ENCODE data around the gene SUSD6.
A peak's percentile ranks its signal among the peaks of the same experiment; 100 is the strongest.
"Not testable (repeated sequence)": the region's sequence is repeated elsewhere in the genome, so short reads cannot be mapped to it uniquely, and the experiment has no call there.

The SUSD6 gene

DNA sequence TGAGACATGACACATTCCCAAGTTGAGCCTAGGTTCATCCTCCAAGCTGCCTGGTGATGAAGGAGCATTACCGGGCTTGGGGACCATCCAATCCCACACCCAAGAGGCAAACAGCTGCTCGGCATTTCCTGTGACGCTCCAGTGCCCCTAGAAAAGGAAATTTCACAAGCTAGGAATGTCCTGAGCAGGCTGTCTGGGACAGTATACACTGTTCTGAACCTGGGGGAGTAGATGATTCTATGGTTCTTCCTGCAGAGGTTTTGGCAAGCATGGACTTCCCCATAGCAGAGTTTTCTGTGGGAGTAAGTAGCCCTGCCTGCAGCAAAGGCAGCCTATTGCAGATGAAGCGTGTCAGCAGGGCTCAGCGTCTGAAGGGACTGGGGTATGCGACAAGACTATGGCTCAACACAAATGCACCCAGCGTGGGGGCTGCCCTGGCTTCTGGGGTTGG, 108.1 kb downstream of the SUSD6 start:
- FAIRE-seq: no peak
- DNase-seq (ENCODE audit: insufficient read length, low spot score): no peak
- TF ChIP-seq POU2F2 (IDR thresholded peaks at IDR 0.05; ENCODE audit: low read depth, low read length): no peak
- TF ChIP-seq POLR2A (IDR thresholded peaks at IDR 0.05; ENCODE audit: low read depth, low read length): no peak
- TF ChIP-seq SPI1 (IDR thresholded peaks at IDR 0.05; ENCODE audit: low read depth, low read length): no peak; the same call in 1 of the 2 replicates
- no peak for TF ChIP-seq PAX5 (IDR thresholded peaks at IDR 0.05; ENCODE audit: insufficient read depth, low read length, severe bottlenecking)
- no peak for TF ChIP-seq TAF1 (IDR thresholded peaks at IDR 0.05; ENCODE audit: low read depth, low read length)
- TF ChIP-seq POLR2AphosphoS5 (IDR thresholded peaks at IDR 0.05; ENCODE audit: low read depth, low read length): no peak

- no peak for FAIRE-seq
- TF ChIP-seq POLR2AphosphoS5 (IDR thresholded peaks at IDR 0.05; ENCODE audit: low read depth, low read length) (no peak), TAF1 (IDR thresholded peaks at IDR 0.05; ENCODE audit: low read depth, low read length) (no peak), SPI1 (IDR thresholded peaks at IDR 0.05; ENCODE audit: low read depth, low read length) (no peak), PAX5 (IDR thresholded peaks at IDR 0.05; ENCODE audit: insufficient read depth, low read length, severe bottlenecking) (no peak), POLR2A (IDR thresholded peaks at IDR 0.05; ENCODE audit: low read depth, low read length) (no peak), POU2F2 (IDR thresholded peaks at IDR 0.05; ENCODE audit: low read depth, low read length) (no peak)
Observed at GRCh38 chr14:69720912-69721311, 109.5 kb downstream of the SUSD6 start.

DNA sequence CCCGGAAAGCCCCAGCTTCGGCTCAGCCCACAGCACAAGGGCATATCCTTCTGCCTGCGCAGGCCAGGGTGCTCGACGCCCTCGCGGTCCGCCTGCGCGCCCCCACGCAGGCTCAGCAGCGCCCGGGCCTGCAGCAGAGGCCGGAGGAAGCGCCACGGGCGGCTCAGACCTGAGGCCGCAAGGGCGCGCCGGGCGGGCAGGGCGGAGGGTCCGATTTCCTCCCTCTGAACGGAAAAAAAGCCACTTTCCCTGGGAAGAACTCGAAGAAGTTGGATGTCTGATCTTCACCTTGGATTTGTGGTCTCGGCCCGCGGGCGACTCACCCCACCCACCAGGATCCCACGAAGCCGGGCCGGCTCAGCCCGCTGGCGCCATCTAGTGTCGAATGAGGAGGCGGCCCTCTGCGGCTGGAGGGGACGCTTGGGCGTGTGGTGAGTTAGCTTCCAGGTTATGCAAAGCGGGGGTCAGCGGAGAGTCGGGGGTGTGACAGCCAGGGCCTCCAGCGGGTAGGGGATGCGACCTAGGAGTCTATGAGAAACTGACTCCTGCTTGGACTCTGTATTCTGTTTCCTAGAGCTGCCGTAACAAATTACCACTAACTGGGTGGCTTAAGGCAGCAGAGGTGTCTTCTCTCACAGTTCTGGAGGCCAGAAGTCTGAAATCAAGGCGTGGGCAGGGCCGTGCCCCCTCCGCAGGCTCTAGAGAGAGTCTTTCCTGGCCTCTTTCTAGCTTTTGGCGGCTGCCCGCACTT, 115.5 kb downstream of the SUSD6 start:
- DNase-seq (ENCODE audit: insufficient read length, low spot score): peak; percentile 82
- FAIRE-seq: peak; percentile 87

More at GRCh38 chr14:69720912-69721311, 109.5 kb downstream of the SUSD6 start:
- no peak for DNase-seq (ENCODE audit: insufficient read length, low spot score)

DNA sequence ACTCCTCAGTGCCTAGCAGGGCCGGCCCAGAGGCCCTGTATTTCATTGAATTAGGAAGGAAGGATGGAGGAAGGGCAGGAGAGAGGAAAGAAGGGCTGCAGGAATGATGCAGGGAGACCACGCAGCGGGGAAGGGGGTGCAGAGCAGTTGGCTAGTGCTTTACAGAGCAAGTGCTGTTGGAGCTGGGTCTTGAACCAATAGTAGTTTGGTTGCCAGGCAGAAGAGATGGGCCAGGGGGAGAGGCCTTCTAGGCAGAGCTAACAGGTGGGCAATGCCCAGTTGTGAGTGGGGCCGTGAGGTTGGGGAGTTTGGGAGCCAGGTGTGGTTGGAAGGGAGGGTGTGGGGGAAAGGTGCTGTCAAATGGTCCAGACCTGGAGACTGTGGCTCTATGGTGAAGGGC, 116.5 kb downstream of the SUSD6 start:
- no peak for DNase-seq (ENCODE audit: insufficient read length, low spot score)
- TF ChIP-seq POLR2A (IDR thresholded peaks at IDR 0.05; ENCODE audit: low read depth, low read length) (no peak), POLR2AphosphoS5 (IDR thresholded peaks at IDR 0.05; ENCODE audit: low read depth, low read length) (no peak), POU2F2 (IDR thresholded peaks at IDR 0.05; ENCODE audit: low read depth, low read length) (no peak), TAF1 (IDR thresholded peaks at IDR 0.05; ENCODE audit: low read depth, low read length) (no peak), PAX5 (IDR thresholded peaks at IDR 0.05; ENCODE audit: insufficient read depth, low read length, severe bottlenecking) (no peak), SPI1 (IDR thresholded peaks at IDR 0.05; ENCODE audit: low read depth, low read length) (no peak)
- FAIRE-seq: no peak

More for the DNA sequence above, 115.5 kb downstream of the SUSD6 start:
- TF ChIP-seq PAX5 (IDR thresholded peaks at IDR 0.05; ENCODE audit: insufficient read depth, low read length, severe bottlenecking) (no peak), SPI1 (IDR thresholded peaks at IDR 0.05; ENCODE audit: low read depth, low read length) (no peak), POU2F2 (IDR thresholded peaks at IDR 0.05; ENCODE audit: low read depth, low read length) (peak; percentile 91), POLR2A (IDR thresholded peaks at IDR 0.05; ENCODE audit: low read depth, low read length) (no peak)

DNA sequence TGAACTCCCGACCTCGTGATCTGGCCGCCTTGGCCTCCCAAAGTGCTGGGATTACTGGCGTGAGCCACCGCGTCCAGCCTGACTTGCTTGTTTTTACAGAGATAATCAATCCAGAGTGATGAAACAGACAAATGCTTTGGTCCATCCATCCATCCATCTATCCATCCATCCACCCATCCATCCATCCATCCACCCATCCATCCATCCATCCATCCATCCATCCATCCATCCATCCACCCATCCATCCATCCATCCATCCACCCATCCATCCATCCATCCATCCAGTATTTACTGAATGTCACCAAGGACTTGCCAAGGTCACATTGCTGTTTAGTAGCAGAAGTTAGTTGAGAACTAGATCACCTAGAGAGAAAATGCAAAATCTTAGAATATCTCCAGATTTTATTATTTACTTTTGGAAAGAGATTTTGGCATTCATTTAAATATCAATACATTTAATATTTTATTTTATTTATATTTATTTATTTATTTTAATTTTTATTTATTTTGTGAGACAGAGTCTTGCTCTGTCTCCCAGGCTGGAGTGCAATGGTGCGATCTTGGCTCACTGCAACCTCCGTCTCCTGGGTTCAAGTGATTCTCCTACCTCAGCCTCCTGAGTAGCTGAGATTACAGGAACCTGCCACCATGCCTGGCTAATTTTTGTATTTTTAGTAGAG, 120.7 kb downstream of the SUSD6 start:
- FAIRE-seq; DNase-seq (ENCODE audit: insufficient read length, low spot score): not testable (repeated sequence)

GRCh38 chr14:69736405-69736804, 125.0 kb downstream of the SUSD6 start:
- DNase-seq (ENCODE audit: insufficient read length, low spot score); FAIRE-seq: not testable (repeated sequence)

DNA sequence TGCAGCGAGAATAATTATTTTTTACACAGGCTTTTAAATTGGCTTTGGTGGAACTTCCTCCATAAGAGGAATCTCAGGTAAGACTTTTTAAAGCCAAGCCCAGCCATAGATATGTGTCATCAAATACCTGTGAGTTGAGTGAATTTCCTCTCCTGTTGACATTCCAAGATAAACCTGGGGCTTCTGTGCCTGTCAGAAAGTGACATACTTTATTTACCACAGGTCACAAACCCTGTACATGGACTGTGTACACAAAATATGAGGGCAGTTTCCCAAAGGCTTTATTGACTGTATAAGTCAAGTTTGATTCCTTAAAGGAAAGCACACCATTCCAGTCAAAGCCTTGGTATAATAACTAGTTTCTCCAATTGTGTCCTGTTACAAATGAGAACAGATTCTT, 129.7 kb downstream of the SUSD6 start:
- FAIRE-seq: no peak
- no peak for TF ChIP-seq PAX5 (IDR thresholded peaks at IDR 0.05; ENCODE audit: insufficient read depth, low read length, severe bottlenecking)
- TF ChIP-seq SPI1 (IDR thresholded peaks at IDR 0.05; ENCODE audit: low read depth, low read length): no peak
- no peak for TF ChIP-seq TAF1 (IDR thresholded peaks at IDR 0.05; ENCODE audit: low read depth, low read length)
- TF ChIP-seq POU2F2 (IDR thresholded peaks at IDR 0.05; ENCODE audit: low read depth, low read length): no peak
- DNase-seq (ENCODE audit: insufficient read length, low spot score): no peak

DNA sequence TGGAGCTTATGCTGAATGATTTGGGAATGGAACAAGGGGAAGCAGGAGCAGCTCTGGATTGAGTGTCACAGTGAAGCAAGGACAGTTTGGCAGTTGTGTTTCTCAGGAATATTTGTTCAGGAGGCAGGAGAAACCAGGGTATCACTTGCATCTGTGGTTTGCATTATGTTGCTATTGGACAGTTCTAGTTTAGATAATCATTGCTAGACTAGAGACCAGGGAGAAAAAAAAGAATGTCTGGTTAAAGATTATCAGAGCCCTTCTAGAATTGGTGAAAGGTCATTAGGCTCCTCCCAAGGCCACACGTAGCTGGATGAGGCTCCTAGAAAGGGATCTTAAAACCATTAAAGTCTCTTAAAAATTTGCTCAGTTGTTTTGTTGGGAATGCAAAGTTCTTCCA, 138.6 kb downstream of the SUSD6 start:
- no peak for DNase-seq (ENCODE audit: insufficient read length, low spot score)

GRCh38 chr14:69750495-69750894, 139.1 kb downstream of the SUSD6 start:
- DNase-seq (ENCODE audit: insufficient read length, low spot score) (no peak), FAIRE-seq (no peak)

More for the DNA sequence above, 138.6 kb downstream of the SUSD6 start:
- TF ChIP-seq POU2F2 (IDR thresholded peaks at IDR 0.05; ENCODE audit: low read depth, low read length) (no peak), TAF1 (IDR thresholded peaks at IDR 0.05; ENCODE audit: low read depth, low read length) (no peak), PAX5 (IDR thresholded peaks at IDR 0.05; ENCODE audit: insufficient read depth, low read length, severe bottlenecking) (no peak), POLR2A (IDR thresholded peaks at IDR 0.05; ENCODE audit: low read depth, low read length) (no peak), SPI1 (IDR thresholded peaks at IDR 0.05; ENCODE audit: low read depth, low read length) (no peak), POLR2AphosphoS5 (IDR thresholded peaks at IDR 0.05; ENCODE audit: low read depth, low read length) (no peak)
- FAIRE-seq: no peak

DNA sequence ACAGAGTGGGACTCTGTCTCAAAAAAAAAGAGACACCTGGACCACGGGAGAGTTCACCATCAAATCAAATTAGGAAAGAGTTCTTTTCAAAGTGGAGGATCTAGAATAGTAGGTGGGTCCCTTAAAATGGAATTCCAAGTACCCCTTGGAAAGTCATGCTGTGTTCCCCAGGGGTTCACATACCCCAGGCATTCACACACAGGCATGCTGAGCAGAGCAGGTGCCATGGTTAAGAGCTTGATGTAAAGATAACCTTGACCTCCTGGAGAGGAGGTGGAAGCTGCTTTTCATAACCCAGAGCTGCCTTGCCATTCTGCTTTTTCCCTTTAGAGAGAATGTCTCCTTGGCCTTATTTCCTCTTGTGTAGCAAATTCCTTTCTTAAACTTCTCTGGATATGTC, 141.4 kb downstream of the SUSD6 start:
- DNase-seq (ENCODE audit: insufficient read length, low spot score) (no peak), FAIRE-seq (no peak)
- TF ChIP-seq POLR2A (IDR thresholded peaks at IDR 0.05; ENCODE audit: low read depth, low read length): no peak
- no peak for TF ChIP-seq POLR2AphosphoS5 (IDR thresholded peaks at IDR 0.05; ENCODE audit: low read depth, low read length)
- no peak for TF ChIP-seq POU2F2 (IDR thresholded peaks at IDR 0.05; ENCODE audit: low read depth, low read length)
- TF ChIP-seq TAF1 (IDR thresholded peaks at IDR 0.05; ENCODE audit: low read depth, low read length): no peak
- no peak for TF ChIP-seq SPI1 (IDR thresholded peaks at IDR 0.05; ENCODE audit: low read depth, low read length)
- TF ChIP-seq PAX5 (IDR thresholded peaks at IDR 0.05; ENCODE audit: insufficient read depth, low read length, severe bottlenecking): no peak

More at GRCh38 chr14:69750495-69750894, 139.1 kb downstream of the SUSD6 start:
- no peak for TF ChIP-seq TAF1 (IDR thresholded peaks at IDR 0.05; ENCODE audit: low read depth, low read length)
- TF ChIP-seq POU2F2 (IDR thresholded peaks at IDR 0.05; ENCODE audit: low read depth, low read length): no peak
- no peak for TF ChIP-seq POLR2A (IDR thresholded peaks at IDR 0.05; ENCODE audit: low read depth, low read length)
- no peak for TF ChIP-seq POLR2AphosphoS5 (IDR thresholded peaks at IDR 0.05; ENCODE audit: low read depth, low read length)
- TF ChIP-seq PAX5 (IDR thresholded peaks at IDR 0.05; ENCODE audit: insufficient read depth, low read length, severe bottlenecking): no peak
- TF ChIP-seq SPI1 (IDR thresholded peaks at IDR 0.05; ENCODE audit: low read depth, low read length): no peak

Measured in GM12891 (cell line).